ENCODE data around the gene SLC43A2.
"Not testable (repeated sequence)": the region's sequence is repeated elsewhere in the genome, so short reads cannot be mapped to it uniquely, and the experiment has no call there.

SLC43A2 gene

GRCh38 chr17:1542316-1542715 is 86.3 kb downstream of the SLC43A2 start:
- no peaks in the 10 kb centered on the region for H3K9me3 ChIP-seq (ENCODE audit: control insufficient read depth in 5 of 5, low read length in 5 of 5)
- no peak overlapping the region for H3K9ac ChIP-seq (ENCODE audit: low read length in 5 of 5)
- no peak overlapping the region for H3K4me3 ChIP-seq (ENCODE audit: low read depth in 1 of 5, low read length in 5 of 5)
- H3K27me3 ChIP-seq (ENCODE audit: control insufficient read depth in 5 of 5, insufficient read depth in 4 of 5, low read length in 5 of 5) = no peaks in the 10 kb centered on the region
- no peaks in the 10 kb centered on the region for H3K4me1 ChIP-seq (ENCODE audit: control insufficient read depth in 5 of 5, insufficient read depth in 5 of 5, low read length in 5 of 5)
- H3K36me3 ChIP-seq (ENCODE audit: control insufficient read depth in 5 of 5, insufficient read depth in 5 of 5, low read length in 5 of 5) = peaks cover 5 to 85% (median 73%) of the 10 kb centered on the region in 5 donors
- H3K27ac ChIP-seq (ENCODE audit: low read depth, low read length) = no peak overlapping the region

GRCh38 chr17:1541367-1541904 is 87.2 kb downstream of the SLC43A2 start:
- Histone ChIP-seq H3K27me3 (ENCODE audit: control insufficient read depth in 5 of 5, insufficient read depth in 4 of 5, low read length in 5 of 5) (no peaks in the 10 kb centered on the region), H3K4me1 (ENCODE audit: control insufficient read depth in 5 of 5, insufficient read depth in 5 of 5, low read length in 5 of 5) (no peaks in the 10 kb centered on the region), H3K9ac (ENCODE audit: low read length in 5 of 5) (no peak overlapping the region), H3K36me3 (ENCODE audit: control insufficient read depth in 5 of 5, insufficient read depth in 5 of 5, low read length in 5 of 5) (peaks cover 5 to 79% (median 70%) of the 10 kb centered on the region in 5 donors), H3K27ac (ENCODE audit: low read depth, low read length) (no peak overlapping the region), H3K4me3 (ENCODE audit: low read depth in 1 of 5, low read length in 5 of 5) (no peak overlapping the region), H3K9me3 (ENCODE audit: control insufficient read depth in 5 of 5, low read length in 5 of 5) (no peaks in the 10 kb centered on the region)

- Histone ChIP-seq H3K9me3 (ENCODE audit: control insufficient read depth in 5 of 5, low read length in 5 of 5) (no peaks in the 10 kb centered on the region), H3K4me3 (ENCODE audit: low read depth in 1 of 5, low read length in 5 of 5) (no peak overlapping the region), H3K9ac (ENCODE audit: low read length in 5 of 5) (no peak overlapping the region), H3K4me1 (ENCODE audit: control insufficient read depth in 5 of 5, insufficient read depth in 5 of 5, low read length in 5 of 5) (no peaks in the 10 kb centered on the region), H3K36me3 (ENCODE audit: control insufficient read depth in 5 of 5, insufficient read depth in 5 of 5, low read length in 5 of 5) (peaks cover 11 to 80% (median 68%) of the 10 kb centered on the region in 5 donors), H3K27me3 (ENCODE audit: control insufficient read depth in 5 of 5, insufficient read depth in 4 of 5, low read length in 5 of 5) (no peaks in the 10 kb centered on the region), H3K27ac (ENCODE audit: low read depth, low read length) (no peak overlapping the region)
Observed at GRCh38 chr17:1539811-1540210, 88.8 kb downstream of the SLC43A2 start.

- Histone ChIP-seq H3K36me3 (ENCODE audit: control insufficient read depth in 5 of 5, insufficient read depth in 5 of 5, low read length in 5 of 5) (peaks cover 11 to 85% (median 73%) of the 10 kb centered on the region in 5 donors), H3K4me1 (ENCODE audit: control insufficient read depth in 5 of 5, insufficient read depth in 5 of 5, low read length in 5 of 5) (peaks cover 0 to 8% (median 0%) of the 10 kb centered on the region in 5 donors), H3K9me3 (ENCODE audit: control insufficient read depth in 5 of 5, low read length in 5 of 5) (no peaks in the 10 kb centered on the region)
Observed at GRCh38 chr17:1535737-1536136, 92.9 kb downstream of the SLC43A2 start.

GRCh38 chr17:1533661-1534325 is 94.8 kb downstream of the SLC43A2 start:
- Histone ChIP-seq H3K27me3 (ENCODE audit: control insufficient read depth in 5 of 5, insufficient read depth in 4 of 5, low read length in 5 of 5) (no peaks in the 10 kb centered on the region), H3K4me1 (ENCODE audit: control insufficient read depth in 5 of 5, insufficient read depth in 5 of 5, low read length in 5 of 5) (peaks cover 0 to 8% (median 0%) of the 10 kb centered on the region in 5 donors), H3K9me3 (ENCODE audit: control insufficient read depth in 5 of 5, low read length in 5 of 5) (no peaks in the 10 kb centered on the region), H3K9ac (ENCODE audit: low read length in 5 of 5) (no peak overlapping the region), H3K4me3 (ENCODE audit: low read depth in 1 of 5, low read length in 5 of 5) (no peak overlapping the region), H3K36me3 (ENCODE audit: control insufficient read depth in 5 of 5, insufficient read depth in 5 of 5, low read length in 5 of 5) (peaks cover 11 to 82% (median 64%) of the 10 kb centered on the region in 5 donors), H3K27ac (ENCODE audit: low read depth, low read length) (no peak overlapping the region)

More at GRCh38 chr17:1535737-1536136, 92.9 kb downstream of the SLC43A2 start:
- no peak overlapping the region for H3K27ac ChIP-seq (ENCODE audit: low read depth, low read length)
- no peak overlapping the region for H3K9ac ChIP-seq (ENCODE audit: low read length in 5 of 5)
- H3K4me3 ChIP-seq (ENCODE audit: low read depth in 1 of 5, low read length in 5 of 5) = no peak overlapping the region
- no peaks in the 10 kb centered on the region for H3K27me3 ChIP-seq (ENCODE audit: control insufficient read depth in 5 of 5, insufficient read depth in 4 of 5, low read length in 5 of 5)

GRCh38 chr17:1532836-1533602 is 95.6 kb downstream of the SLC43A2 start:
- H3K9me3 ChIP-seq (ENCODE audit: control insufficient read depth in 5 of 5, low read length in 5 of 5) = no peaks in the 10 kb centered on the region
- H3K9ac ChIP-seq (ENCODE audit: low read length in 5 of 5) = no peak overlapping the region
- H3K27me3 ChIP-seq (ENCODE audit: control insufficient read depth in 5 of 5, insufficient read depth in 4 of 5, low read length in 5 of 5) = no peaks in the 10 kb centered on the region
- H3K4me1 ChIP-seq (ENCODE audit: control insufficient read depth in 5 of 5, insufficient read depth in 5 of 5, low read length in 5 of 5) = peaks cover 0 to 8% (median under 1%) of the 10 kb centered on the region in 5 donors
- no peak overlapping the region for H3K27ac ChIP-seq (ENCODE audit: low read depth, low read length)
- H3K36me3 ChIP-seq (ENCODE audit: control insufficient read depth in 5 of 5, insufficient read depth in 5 of 5, low read length in 5 of 5) = peaks cover 11 to 81% (median 56%) of the 10 kb centered on the region in 5 donors
- no peak overlapping the region for H3K4me3 ChIP-seq (ENCODE audit: low read depth in 1 of 5, low read length in 5 of 5)

GRCh38 chr17:1529863-1530262 is 98.8 kb downstream of the SLC43A2 start:
- H3K36me3 ChIP-seq (ENCODE audit: control insufficient read depth in 5 of 5, insufficient read depth in 5 of 5, low read length in 5 of 5) = peaks cover 5 to 78% (median 45%) of the 10 kb centered on the region in 5 donors
- no peaks in the 10 kb centered on the region for H3K9me3 ChIP-seq (ENCODE audit: control insufficient read depth in 5 of 5, low read length in 5 of 5)
- H3K9ac ChIP-seq (ENCODE audit: low read length in 5 of 5) = no peak overlapping the region
- H3K27ac ChIP-seq (ENCODE audit: low read depth, low read length) = no peak overlapping the region
- no peaks in the 10 kb centered on the region for H3K27me3 ChIP-seq (ENCODE audit: control insufficient read depth in 5 of 5, insufficient read depth in 4 of 5, low read length in 5 of 5)
- peaks cover 0 to 19% (median 12%) of the 10 kb centered on the region in 5 donors for H3K4me1 ChIP-seq (ENCODE audit: control insufficient read depth in 5 of 5, insufficient read depth in 5 of 5, low read length in 5 of 5)
- H3K4me3 ChIP-seq (ENCODE audit: low read depth in 1 of 5, low read length in 5 of 5) = no peak overlapping the region

- H3K4me3 ChIP-seq (ENCODE audit: low read depth in 1 of 5, low read length in 5 of 5); H3K27ac ChIP-seq (ENCODE audit: low read depth, low read length); H3K9me3 ChIP-seq (ENCODE audit: control insufficient read depth in 5 of 5, low read length in 5 of 5); H3K27me3 ChIP-seq (ENCODE audit: control insufficient read depth in 5 of 5, insufficient read depth in 4 of 5, low read length in 5 of 5); H3K9ac ChIP-seq (ENCODE audit: low read length in 5 of 5): not testable (repeated sequence)
- H3K4me1 ChIP-seq (ENCODE audit: control insufficient read depth in 5 of 5, insufficient read depth in 5 of 5, low read length in 5 of 5) = peaks cover 0 to 19% (median 5%) of the 10 kb centered on the region in 5 donors
- H3K36me3 ChIP-seq (ENCODE audit: control insufficient read depth in 5 of 5, insufficient read depth in 5 of 5, low read length in 5 of 5) = peaks cover 5 to 66% (median 29%) of the 10 kb centered on the region in 5 donors
Observed at GRCh38 chr17:1526876-1527275, 101.8 kb downstream of the SLC43A2 start.

GRCh38 chr17:1522626-1523025 is 106.0 kb downstream of the SLC43A2 start:
- Histone ChIP-seq H3K4me3 (ENCODE audit: low read depth in 1 of 5, low read length in 5 of 5) (no peak overlapping the region), H3K4me1 (ENCODE audit: control insufficient read depth in 5 of 5, insufficient read depth in 5 of 5, low read length in 5 of 5) (peaks cover 1 to 16% (median 7%) of the 10 kb centered on the region in 5 donors), H3K27me3 (ENCODE audit: control insufficient read depth in 5 of 5, insufficient read depth in 4 of 5, low read length in 5 of 5) (no peaks in the 10 kb centered on the region), H3K9me3 (ENCODE audit: control insufficient read depth in 5 of 5, low read length in 5 of 5) (no peaks in the 10 kb centered on the region), H3K36me3 (ENCODE audit: control insufficient read depth in 5 of 5, insufficient read depth in 5 of 5, low read length in 5 of 5) (peaks cover 0 to 67% (median 43%) of the 10 kb centered on the region in 5 donors), H3K27ac (ENCODE audit: low read depth, low read length) (no peak overlapping the region), H3K9ac (ENCODE audit: low read length in 5 of 5) (no peak overlapping the region)

Data from subcutaneous abdominal adipose tissue (tissue), 5 donors.